Esophagus squamous epithelium (tissue), 4 donors: Measurements from ENCODE around the gene SELENOP.

Source experiments
- CTCF ChIP-seq, 6 experiments: fragments of 450-650 bp in 4 of 6; fragments of 200-600 bp in 2 of 6; sonication (generic) in 2 of 6; IDR thresholded peaks; one replicate each; pipeline ENCODE4 v1.5.1; 2016 to 2019; ENCODE audit warnings: antibody characterized with exemption in 6 of 6, mild to moderate bottlenecking in 4 of 6, moderate library complexity in 4 of 6
- POLR2A ChIP-seq, 4 donors: fragments of 450-650 bp; IDR thresholded peaks; one replicate each; pipeline ENCODE4 v1.6.1; 2017; ENCODE audit warnings: antibody characterized with exemption in 4 of 4, mild to moderate bottlenecking in 4 of 4, moderate library complexity in 3 of 4

- TF ChIP-seq CTCF (IDR thresholded peaks at IDR 0.05) (no peak), POLR2A (IDR thresholded peaks at IDR 0.05) (no peak)
These were observed 680 bp downstream of the SELENOP start for GRCh38 chr5:42810834-42811590.
